Keratinocyte (primary cell): ENCODE data around the gene PRSS16. TPM values are rescaled to one million over a fixed set of nuclear protein-coding genes. Genes with fewer than 3 reads are reported as not detected.

Experiments
- DNase-seq: peaks from one replicate; pipeline ENCODE4 v3.0.0-alpha.2; 2011; ENCODE audit warnings: low read depth, missing footprints, low spot score
- FAIRE-seq: peaks from 2 replicates; lab custom pipeline; 2011; peaks lifted over from hg19 to GRCh38; lab: Jason Lieb, UNC
- H2AFZ ChIP-seq: 2 replicates; pipeline ENCODE4 v1.6.0; 2012; ENCODE audit warnings: low read length, control low read depth, inconsistent platforms; ENCODE audit not compliant: control insufficient read depth
- H3K27ac ChIP-seq: 2 replicates; pipeline ENCODE4 v1.5.1; 2011; ENCODE audit warnings: low read length; ENCODE audit not compliant: control insufficient read depth, insufficient read depth
- H3K27me3 ChIP-seq: 3 replicates; pipeline ENCODE4 v1.6.0; 2011; ENCODE audit warnings: low read length; ENCODE audit not compliant: control insufficient read depth, insufficient read depth; ENCODE audit errors: extremely low read depth
- H3K36me3 ChIP-seq, 2 experiments: 2 replicates in 1 of 2; 3 replicates in 1 of 2; pipeline ENCODE4 v1.5.1; 2011; ENCODE audit warnings: low read length in 2 of 2, mild to moderate bottlenecking in 1 of 2; ENCODE audit not compliant: control insufficient read depth in 2 of 2, insufficient read depth in 2 of 2; ENCODE audit errors: extremely low read depth in 1 of 2
- H3K4me1 ChIP-seq: 3 replicates; pipeline ENCODE4 v1.5.1; 2011; ENCODE audit warnings: low read length; ENCODE audit not compliant: control insufficient read depth, insufficient read depth; ENCODE audit errors: extremely low read depth
- H3K4me2 ChIP-seq: 3 replicates; pipeline ENCODE4 v1.6.0; 2011; ENCODE audit warnings: low read depth, low read length; ENCODE audit not compliant: control insufficient read depth, insufficient read depth; ENCODE audit errors: extremely low read depth
- H3K4me3 ChIP-seq, 3 experiments: fragments of 200-600 bp in 1 of 3; sonication (generic) in 1 of 3; 2 replicates in 2 of 3; 3 replicates in 1 of 3; pipeline ENCODE4 v1.5.1; 2011 to 2016; ENCODE audit warnings: low read length in 3 of 3, mild to moderate bottlenecking in 3 of 3, control low read depth in 2 of 3, inconsistent platforms in 1 of 3, low read depth in 1 of 3, mixed read lengths in 1 of 3, mixed run types in 1 of 3, moderate library complexity in 1 of 3; ENCODE audit not compliant: control insufficient read depth in 2 of 3, insufficient read depth in 2 of 3; ENCODE audit errors: extremely low read depth in 1 of 3
- H3K79me2 ChIP-seq: 2 replicates; pipeline ENCODE4 v1.6.0; 2012; ENCODE audit warnings: low read length; ENCODE audit not compliant: control insufficient read depth, insufficient read depth
- H3K9ac ChIP-seq: 3 replicates; pipeline ENCODE4 v1.6.0; 2011; ENCODE audit warnings: low read length; ENCODE audit not compliant: control insufficient read depth, insufficient read depth; ENCODE audit errors: extremely low read depth
- H3K9me1 ChIP-seq: 3 replicates; pipeline ENCODE4 v1.6.0; 2011; ENCODE audit warnings: low read length; ENCODE audit not compliant: control insufficient read depth, insufficient read depth; ENCODE audit errors: extremely low read depth
- H3K9me3 ChIP-seq: 2 replicates; pipeline ENCODE4 v1.5.1; 2012; ENCODE audit warnings: low read depth, low read length; ENCODE audit not compliant: control insufficient read depth
- H4K20me1 ChIP-seq: 3 replicates; pipeline ENCODE4 v1.6.0; 2011; ENCODE audit warnings: low read length; ENCODE audit not compliant: control insufficient read depth, insufficient read depth; ENCODE audit errors: extremely low read depth
- CTCF ChIP-seq, 3 experiments: IDR thresholded peaks in 1 of 3; conservative IDR thresholded peaks in 1 of 3; optimal IDR thresholded peaks in 1 of 3; 2 replicates in 2 of 3; 3 replicates in 1 of 3; pipeline versions ENCODE3 to v1.5.1; 2011; ENCODE audit warnings: low read length in 3 of 3, mild to moderate bottlenecking in 3 of 3, moderate library complexity in 2 of 3, control low read depth in 1 of 3, inconsistent platforms in 1 of 3; ENCODE audit not compliant: insufficient read depth in 2 of 3; ENCODE audit errors: extremely low read depth in 1 of 3
- EZH2 ChIP-seq: IDR thresholded peaks from one replicate; pipeline ENCODE4 v1.6.1; 2012; ENCODE audit warnings: inconsistent platforms, mild to moderate bottlenecking, low read length, moderate library complexity
- dilution Hi-C: fragments of 300-500 bp; cut with MboI; formaldehyde crosslinking; loops from one replicate; pipeline ENCODE4 v1.7.0; 2020; ENCODE audit warnings: low sequenced_read_pairs; ENCODE audit not compliant: extremely low pct_ligation_motif_present
- polyA minus RNA-seq, 3 experiments: library from RNA; depleted of rRNA, polyadenylated mRNA; stranded (reverse); fragments of >200 nt; gene quantifications; 1 replicate in 1 of 3; 2 replicates in 1 of 3; 3 replicates in 1 of 3; pipeline ENCODE4 v1.2.3, GENCODE V29; 2011
- polyA plus RNA-seq, 5 experiments: library from polyadenylated mRNA; depleted of rRNA in 3 of 5; stranded (reverse) in 3 of 5; stranded (forward) in 1 of 5; unstranded in 1 of 5; fragments of >200 nt; gene quantifications; 1 replicate in 1 of 5; 2 replicates in 3 of 5; 3 replicates in 1 of 5; pipeline versions ENCODE4 v1.2.1 to v1.2.3, GENCODE V29; 2011 to 2012; ENCODE audit warnings: missing spikeins in 2 of 5, low read depth in 1 of 5, low replicate concordance in 1 of 5

Gene PRSS16
- polyA plus RNA-seq (7.5 to 8.9 TPM (median 8.7 TPM) in 3 replicates), polyA minus RNA-seq (4.5 to 9.8 TPM (median 5.2 TPM) in 3 replicates)
- polyA plus RNA-seq (2011; ENCODE audit: low read depth) = 1.1 TPM
- 7.9 and 8.4 TPM in 2 replicates for polyA plus RNA-seq (2011; cell fraction: cytosol; rRNA removed)
- polyA plus RNA-seq (2011; cell fraction: nucleus; rRNA removed) = 9.1 and 9.9 TPM in 2 replicates
- 4.3 and 5.6 TPM in 2 replicates for polyA plus RNA-seq (2012; ENCODE audit: low replicate concordance)
- 3.5 TPM for polyA minus RNA-seq (2011; cell fraction: cytosol; rRNA and poly(A)+ RNA removed)
- 2.3 and 2.4 TPM in 2 replicates for polyA minus RNA-seq (2011; cell fraction: nucleus; rRNA and poly(A)+ RNA removed)

- Histone ChIP-seq H3K4me3 (no peak within 1 kb of the TSS), H4K20me1 (no peaks in the 10 kb centered on the region), H2AFZ (no peak within 1 kb of the TSS), H3K79me2 (no peaks in the 10 kb centered on the region), H3K27ac (no peak within 1 kb of the TSS), H3K4me1 (peaks cover 5% of the 10 kb centered on the region), H3K9ac (no peak within 1 kb of the TSS), H3K27me3 (peaks cover 3% of the 10 kb centered on the region), H3K9me3 (no peaks in the 10 kb centered on the region), H3K4me2 (no peak within 1 kb of the TSS), H3K36me3 (no peaks in the 10 kb centered on the region), H3K9me1 (no peaks in the 10 kb centered on the region)
- DNase-seq = no peak
- dilution Hi-C loops = no loop called here
- no peak for FAIRE-seq
- TF ChIP-seq CTCF (optimal IDR thresholded peaks at IDR 0.05 in 1 of 3, IDR thresholded peaks at IDR 0.05 in 1 of 3, conservative IDR thresholded peaks at IDR 0.05 in 1 of 3; ENCODE audit: extremely low read depth in 1 of 3, insufficient read depth in 2 of 3, low read length in 3 of 3) (no peak), EZH2 (no peak)
These were observed at the start of gene PRSS16 for GRCh38 chr6:27247133-27247836. Gene PRSS16, plus strand, starts transcription at chr6:27247701. Its CDS starts 37 bp downstream, at chr6:27247738.

DNA sequence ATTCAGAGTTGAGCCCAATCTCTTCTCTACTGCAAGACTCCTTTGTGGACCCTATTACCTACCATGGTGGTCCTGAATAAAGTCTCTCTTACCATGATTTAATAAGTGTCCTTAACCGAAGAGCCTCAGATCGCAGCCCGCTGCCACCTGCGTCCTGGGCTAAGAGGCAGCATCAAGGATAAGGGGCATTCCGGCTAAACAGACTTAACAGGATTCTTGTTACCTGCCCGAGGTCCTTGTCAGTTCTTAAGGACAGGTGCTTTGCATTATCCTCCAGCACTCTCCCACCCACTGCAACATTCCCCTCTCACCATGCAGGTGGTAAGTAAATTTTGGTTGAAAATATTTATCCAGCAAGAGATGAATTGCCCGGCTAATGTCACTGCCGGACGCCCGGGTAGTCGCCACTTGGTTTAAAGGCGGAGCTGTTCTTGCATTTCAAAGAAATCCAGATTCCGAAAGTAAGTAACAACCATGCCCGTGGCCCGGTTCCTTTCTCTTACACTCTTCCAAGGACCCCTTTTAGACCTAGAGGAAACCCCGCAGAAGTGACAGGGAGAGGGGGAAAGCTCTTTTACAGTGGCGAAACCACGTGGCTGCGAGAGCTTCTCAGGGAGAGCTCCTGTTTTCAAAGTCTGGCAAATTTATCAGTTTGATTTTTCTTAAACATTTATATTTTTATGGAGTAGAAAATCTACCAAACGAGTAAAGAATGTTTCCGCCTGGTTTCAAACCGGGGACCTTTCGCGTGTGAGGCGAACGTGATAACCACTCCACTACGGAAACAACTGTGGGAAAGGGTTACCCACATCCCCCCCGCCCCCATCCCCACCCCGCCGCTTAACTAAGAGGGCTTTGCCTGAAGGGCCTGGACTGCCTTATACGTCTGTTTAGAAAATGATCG lies 41.9 kb upstream of the PRSS16 start:
- Histone ChIP-seq H3K27me3 (no peaks in the 10 kb centered on the region), H3K4me2 (peak overlapping the region; percentile 37)

More for the DNA sequence above, 41.9 kb upstream of the PRSS16 start:
- Histone ChIP-seq H4K20me1 (no peaks in the 10 kb centered on the region), H3K4me3 (peak overlapping the region in 1 of 3 experiments; percentile 27), H3K79me2 (no peaks in the 10 kb centered on the region), H2AFZ (no peak overlapping the region), H3K4me1 (no peaks in the 10 kb centered on the region), H3K9me1 (no peaks in the 10 kb centered on the region), H3K36me3 (no peaks in the 10 kb centered on the region), H3K9ac (no peak overlapping the region), H3K9me3 (no peaks in the 10 kb centered on the region), H3K27ac (no peak overlapping the region)
- FAIRE-seq (no peak), DNase-seq (no peak)
- TF ChIP-seq CTCF (optimal IDR thresholded peaks at IDR 0.05 in 1 of 3, IDR thresholded peaks at IDR 0.05 in 1 of 3, conservative IDR thresholded peaks at IDR 0.05 in 1 of 3; ENCODE audit: extremely low read depth in 1 of 3, insufficient read depth in 2 of 3, low read length in 3 of 3) = no peak
- TF ChIP-seq EZH2 = no peak
- dilution Hi-C loops = no loop called here
